MM.1S (cell line): ENCODE measurements around the gene STX8.

Experiments
- DNase-seq: peaks from one replicate; pipeline ENCODE4 v3.0.0-alpha.2; 2015
- H2AFZ ChIP-seq: fragments of 300-600 bp; sonication (generic); 2 replicates; pipeline ENCODE4 v1.6.0; 2016; ENCODE audit warnings: antibody characterized with exemption, low read length
- H3F3A ChIP-seq: fragments of 300-600 bp; sonication (generic); 2 replicates; pipeline ENCODE4 v1.6.1; 2016; ENCODE audit warnings: mild to moderate bottlenecking, antibody characterized with exemption, low read length, moderate library complexity, mixed read lengths; ENCODE audit not compliant: insufficient read depth
- H3K27ac ChIP-seq: fragments of 300-600 bp; sonication (generic); 2 replicates; pipeline ENCODE4 v1.5.1; 2016; ENCODE audit warnings: mild to moderate bottlenecking, low read length
- H3K27me3 ChIP-seq: fragments of 300-600 bp; sonication (generic); replicated peaks from 2 replicates; pipeline ENCODE4 v1.6.0; 2016; ENCODE audit warnings: low read length; ENCODE audit not compliant: insufficient read depth
- H3K36me3 ChIP-seq: fragments of 300-600 bp; sonication (generic); replicated peaks from 2 replicates; pipeline ENCODE4 v1.6.1; 2016; ENCODE audit warnings: mild to moderate bottlenecking, low read length, mixed read lengths; ENCODE audit not compliant: insufficient read depth
- H3K4me1 ChIP-seq: fragments of 300-600 bp; sonication (generic); 2 replicates; pipeline ENCODE4 v1.6.1; 2016; ENCODE audit warnings: low read length, mixed read lengths
- H3K4me2 ChIP-seq: fragments of 300-600 bp; sonication (generic); 2 replicates; pipeline ENCODE4 v1.6.0; 2016; ENCODE audit warnings: low read depth, low read length
- H3K4me3 ChIP-seq: fragments of 300-600 bp; sonication (generic); 2 replicates; pipeline ENCODE4 v1.5.1; 2016; ENCODE audit warnings: low read length, mixed read lengths
- H3K79me2 ChIP-seq: fragments of 300-600 bp; sonication (generic); 2 replicates; pipeline ENCODE4 v1.6.1; 2016; ENCODE audit warnings: mixed run types, low read length, mixed read lengths
- H3K9ac ChIP-seq: fragments of 300-600 bp; sonication (generic); 2 replicates; pipeline ENCODE4 v1.6.1; 2016; ENCODE audit warnings: low read length, mixed read lengths
- H3K9me2 ChIP-seq: fragments of 300-600 bp; sonication (generic); replicated peaks from 2 replicates; pipeline ENCODE4 v1.6.1; 2016; ENCODE audit warnings: mild to moderate bottlenecking, low read length, mixed read lengths; ENCODE audit not compliant: insufficient read depth
- H3K9me3 ChIP-seq: fragments of 300-600 bp; sonication (generic); replicated peaks from 2 replicates; pipeline ENCODE4 v1.6.1; 2016; ENCODE audit warnings: mild to moderate bottlenecking, low read length, mixed read lengths; ENCODE audit not compliant: insufficient read depth
- H4K20me1 ChIP-seq: fragments of 300-600 bp; sonication (generic); 2 replicates; pipeline ENCODE4 v1.6.1; 2016; ENCODE audit warnings: mild to moderate bottlenecking, low read length, moderate library complexity, mixed read lengths; ENCODE audit not compliant: insufficient read depth
- CTCF ChIP-seq: fragments of 300-600 bp; sonication (generic); IDR thresholded peaks from 2 replicates; pipeline ENCODE4 v1.5.1; 2016; ENCODE audit warnings: antibody characterized with exemption, low read length, mixed read lengths
- EZH2 ChIP-seq: fragments of 300-600 bp; sonication (generic); optimal IDR thresholded peaks from 2 replicates; pipeline ENCODE3; 2017; ENCODE audit warnings: low read depth, mild to moderate bottlenecking, antibody characterized with exemption, low read length, mixed read lengths
- EZH2phosphoT487 ChIP-seq: fragments of 300-600 bp; sonication (generic); IDR thresholded peaks from 2 replicates; pipeline ENCODE4 v1.6.1; 2018; ENCODE audit warnings: antibody characterized with exemption, low read length

Gene STX8

GRCh38 chr17:9403257-9403656 lies 172.4 kb downstream of the STX8 start:
- Histone ChIP-seq H3K36me3 (no peaks in the 10 kb centered on the region), H3K9me2 (no peaks in the 10 kb centered on the region), H4K20me1 (no peaks in the 10 kb centered on the region), H3K27ac (no peak overlapping the region), H3K4me1 (no peaks in the 10 kb centered on the region), H3K9ac (no peak overlapping the region), H3K9me3 (no peaks in the 10 kb centered on the region), H2AFZ (no peak overlapping the region), H3F3A (no peaks in the 10 kb centered on the region), H3K4me2 (no peak overlapping the region), H3K4me3 (no peak overlapping the region), H3K27me3 (no peaks in the 10 kb centered on the region), H3K79me2 (no peaks in the 10 kb centered on the region)
- DNase-seq, result no peak
- TF ChIP-seq EZH2 (no peak), CTCF (no peak), EZH2phosphoT487 (no peak)

DNA sequence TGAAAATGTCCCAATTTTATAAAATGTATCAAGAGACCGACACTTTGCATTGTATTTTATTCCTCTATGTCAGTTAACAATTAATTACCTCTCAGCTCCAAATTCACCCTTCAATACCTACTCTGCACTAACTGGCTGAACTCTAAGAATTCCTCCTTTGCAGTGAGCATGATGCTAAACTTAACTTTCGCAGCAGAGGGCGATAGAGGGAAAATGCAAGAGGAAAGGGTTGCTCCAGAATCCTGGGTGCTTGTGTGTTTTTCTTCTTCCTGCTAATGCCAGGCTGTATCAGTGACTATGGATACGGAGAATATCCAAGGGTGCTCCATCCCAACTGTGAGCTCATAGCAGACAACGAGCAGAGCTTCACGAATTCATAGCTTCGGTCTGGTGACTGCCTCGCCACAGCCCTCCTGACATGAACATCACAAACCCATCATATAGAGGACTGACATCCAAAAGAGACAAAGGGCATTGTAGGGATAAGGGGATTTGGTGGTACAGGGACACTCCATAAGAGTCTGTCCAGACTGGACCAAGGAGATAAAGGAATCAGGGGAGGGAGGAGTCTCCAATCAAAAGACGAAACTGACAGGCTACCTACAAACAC lies 172.9 kb downstream of the STX8 start:
- H4K20me1 ChIP-seq, result no peaks in the 10 kb centered on the region
- no peak overlapping the region for H3K4me2 ChIP-seq
- no peak overlapping the region for H3K4me3 ChIP-seq
- H3K79me2 ChIP-seq, result no peaks in the 10 kb centered on the region
- H3K9me3 ChIP-seq, result no peaks in the 10 kb centered on the region
- no peaks in the 10 kb centered on the region for H3K36me3 ChIP-seq
- H3K4me1 ChIP-seq, result no peaks in the 10 kb centered on the region
- TF ChIP-seq CTCF (peak; percentile 57), EZH2phosphoT487 (no peak)
- no peaks in the 10 kb centered on the region for H3F3A ChIP-seq
- H2AFZ ChIP-seq, result no peak overlapping the region
- no peaks in the 10 kb centered on the region for H3K27me3 ChIP-seq
- peak; percentile 21 for DNase-seq
- H3K9me2 ChIP-seq, result no peaks in the 10 kb centered on the region
- H3K9ac ChIP-seq, result no peak overlapping the region
- H3K27ac ChIP-seq, result no peak overlapping the region

DNA sequence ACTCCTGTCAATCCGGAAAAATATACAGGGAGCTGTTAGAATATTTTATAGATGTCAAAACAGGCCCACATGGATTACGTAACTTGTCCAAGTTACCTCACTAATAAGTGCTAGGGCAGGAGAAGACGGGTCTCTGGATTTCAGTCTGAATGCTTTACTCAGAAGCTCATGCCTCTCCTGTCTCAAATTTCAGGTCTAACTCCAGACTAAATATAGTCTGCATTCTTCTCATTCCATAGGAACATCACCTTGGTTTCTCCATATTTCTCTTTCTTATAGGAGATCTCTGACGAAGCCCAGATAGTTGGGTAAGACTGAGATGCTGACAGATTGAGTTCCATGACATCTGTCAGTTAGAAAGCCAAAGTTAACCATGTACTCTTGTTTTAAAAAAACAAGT lies 174.2 kb downstream of the STX8 start:
- Histone ChIP-seq H3K9me2 (no peaks in the 10 kb centered on the region), H3K9ac (no peak overlapping the region), H3F3A (no peaks in the 10 kb centered on the region), H3K4me3 (no peak overlapping the region), H4K20me1 (no peaks in the 10 kb centered on the region), H2AFZ (no peak overlapping the region), H3K9me3 (no peaks in the 10 kb centered on the region), H3K27ac (no peak overlapping the region), H3K4me2 (no peak overlapping the region), H3K79me2 (no peaks in the 10 kb centered on the region), H3K36me3 (no peaks in the 10 kb centered on the region), H3K27me3 (no peaks in the 10 kb centered on the region), H3K4me1 (no peaks in the 10 kb centered on the region)
- DNase-seq, result no peak
- TF ChIP-seq EZH2phosphoT487 (no peak), CTCF (no peak), EZH2 (no peak)
